H4 (cell line): ENCODE data around the gene SGIP1. TPM values are rescaled to one million over a fixed set of nuclear protein-coding genes. Genes with fewer than 3 reads are reported as not detected.
A peak's percentile ranks its signal among the peaks of the same experiment; 100 is the strongest.

ENCODE experiments used
- DNase-seq: peaks from one replicate; pipeline ENCODE4 v3.0.0-alpha.2; 2015; ENCODE audit warnings: low spot score
- total RNA-seq: library from RNA; depleted of rRNA; stranded (reverse); fragments of >200 nt; shearing (Covaris generic); gene quantifications from 2 replicates; pipeline ENCODE4 v1.2.3, GENCODE V29; 2014

The SGIP1 gene
- total RNA-seq, 1 experiment from 2014 or later: 1.1 TPM

DNA sequence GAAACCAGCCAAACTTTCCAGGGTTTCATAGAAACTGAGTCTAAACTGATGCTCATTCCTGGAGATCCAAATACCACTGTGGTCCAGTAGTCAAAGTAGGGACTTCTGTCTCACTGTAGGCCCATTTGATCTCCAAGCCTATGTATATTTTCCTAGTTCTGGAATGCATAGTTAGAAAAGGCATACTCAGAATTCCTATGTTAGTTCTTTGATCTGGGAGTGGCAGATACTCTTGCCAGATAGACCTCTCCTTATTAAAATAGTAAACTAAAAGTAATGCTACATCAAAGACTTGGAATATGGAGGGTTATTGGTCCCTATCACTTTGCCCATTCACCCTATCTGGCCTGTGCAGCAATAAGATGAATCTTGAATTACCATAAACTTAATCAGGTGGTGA is 10.4 kb upstream of the SGIP1 start:
- no peak for DNase-seq

DNA sequence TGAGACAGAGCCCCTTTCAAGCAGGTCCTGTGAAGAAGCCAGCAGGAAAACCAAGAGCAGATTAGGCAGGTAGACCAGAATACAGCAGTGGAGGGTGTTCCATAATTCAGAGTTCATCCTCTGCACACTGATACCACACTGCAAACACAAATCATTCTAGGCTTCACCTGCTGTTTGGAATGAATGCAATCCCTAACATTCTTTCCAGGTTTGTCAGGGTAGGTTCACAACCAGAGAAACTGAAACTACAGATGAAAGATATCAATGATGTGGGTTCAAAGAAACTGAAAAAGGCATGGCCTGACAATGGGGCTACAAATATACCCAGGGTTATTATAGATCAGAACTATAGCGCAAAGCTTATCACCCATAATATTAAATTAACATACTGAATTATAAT is 8.9 kb upstream of the SGIP1 start:
- no peak for DNase-seq

DNA sequence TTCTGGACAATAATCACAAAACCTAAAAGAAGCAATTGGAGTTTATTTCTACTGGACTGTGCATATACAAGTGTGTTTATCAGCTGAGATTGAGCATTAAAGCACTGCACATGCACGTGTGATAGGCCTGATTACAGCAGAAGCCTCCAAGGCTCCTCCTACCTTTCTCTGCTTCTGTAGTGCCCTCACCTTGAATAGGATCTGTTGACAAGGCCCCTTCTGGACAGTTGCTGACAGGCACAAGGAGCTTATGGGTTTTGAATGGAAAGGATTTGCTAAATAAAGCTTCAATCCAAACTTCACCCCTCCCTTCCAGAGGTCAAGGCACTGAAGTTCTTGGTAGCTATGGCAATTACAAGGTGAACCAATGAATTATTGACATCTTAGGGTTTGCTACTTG is 7.9 kb upstream of the SGIP1 start:
- no peak for DNase-seq

- DNase-seq: no peak
Observed at GRCh38 chr1:66526991-66527390, 7.0 kb upstream of the SGIP1 start.

DNA sequence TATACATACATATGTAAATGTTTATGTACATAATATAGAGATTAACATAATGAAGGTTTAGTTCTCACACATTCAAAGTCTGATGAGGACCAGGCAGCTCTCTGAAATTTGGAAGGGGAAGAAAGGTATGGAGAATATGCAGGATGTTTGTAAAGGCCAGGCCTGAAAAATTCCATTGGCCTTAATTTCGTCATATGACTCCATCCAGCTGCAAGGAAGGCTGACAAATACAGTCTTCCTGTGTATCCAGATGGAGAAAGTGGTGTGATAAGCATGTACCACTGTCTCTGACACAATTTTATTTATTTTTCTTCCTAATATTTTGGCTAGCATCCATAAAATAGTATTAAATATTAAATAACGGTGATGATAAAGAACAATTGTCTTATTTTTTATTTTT is 6.3 kb upstream of the SGIP1 start:
- DNase-seq: no peak

- no peak for DNase-seq
Observed at GRCh38 chr1:66528580-66528979, 5.4 kb upstream of the SGIP1 start.

- DNase-seq: no peak
Observed at GRCh38 chr1:66532214-66532613, 1.7 kb upstream of the SGIP1 start.

- DNase-seq: no peak
Observed at GRCh38 chr1:66532798-66533783, 862 bp upstream of the SGIP1 start.

DNA sequence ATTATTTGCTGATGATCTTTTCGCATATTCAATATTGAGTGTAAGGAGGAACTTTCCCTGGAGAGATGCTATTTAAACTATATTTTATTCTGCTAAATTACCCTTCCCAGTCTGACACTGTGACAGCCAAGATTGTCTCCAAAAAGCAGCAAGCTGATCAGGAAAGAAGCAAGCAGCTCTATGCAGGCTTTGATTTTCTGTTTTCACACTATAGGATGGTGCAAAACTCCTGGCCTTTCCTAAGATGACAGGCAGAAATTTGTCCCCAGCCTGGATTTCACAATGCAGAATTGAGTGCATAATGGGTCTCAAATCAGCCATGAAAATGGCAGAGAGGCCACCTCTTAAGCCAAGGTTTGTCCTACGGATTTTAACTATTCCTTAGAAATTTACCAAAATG is 1.1 kb downstream of the SGIP1 start:
- no peak for DNase-seq

DNA sequence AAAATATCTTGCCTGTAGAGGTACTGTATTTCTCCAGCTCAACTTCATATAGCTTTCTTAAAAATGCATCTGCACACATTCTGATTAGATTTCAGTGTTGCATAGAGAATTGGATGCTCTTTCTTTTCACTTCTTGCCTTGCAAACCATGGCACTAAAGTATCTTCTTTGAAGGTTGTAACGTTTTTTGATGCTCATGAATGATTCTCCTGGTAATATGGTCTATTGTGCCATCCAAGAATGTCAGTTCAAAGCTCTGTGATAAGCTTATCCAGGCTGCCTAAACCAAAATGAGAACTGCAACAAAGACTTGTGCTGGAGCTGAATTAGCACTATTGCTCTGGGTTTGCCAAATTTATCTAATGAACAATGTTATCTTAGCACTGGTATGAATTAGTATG is 1.9 kb downstream of the SGIP1 start:
- no peak for DNase-seq

DNA sequence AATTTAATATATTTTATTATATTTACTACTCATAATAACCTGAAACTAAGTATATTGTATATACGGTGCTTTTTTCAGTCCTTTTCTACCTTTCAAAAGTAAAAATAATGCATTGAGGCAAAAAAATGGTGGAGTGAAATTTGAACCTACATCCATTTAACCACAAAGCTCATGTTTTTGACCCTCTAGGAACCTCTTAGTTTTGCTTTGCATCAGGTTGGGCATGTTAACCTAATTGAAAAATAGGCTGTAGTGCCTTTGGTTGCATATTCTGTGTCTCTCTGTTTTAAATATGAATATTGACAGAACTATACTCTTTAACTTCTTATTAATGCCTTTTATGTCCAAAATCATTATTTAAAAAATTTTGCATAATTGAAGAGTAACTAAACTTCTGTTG is 3.8 kb downstream of the SGIP1 start:
- no peak for DNase-seq

GRCh38 chr1:66539491-66539890 is 5.5 kb downstream of the SGIP1 start:
- DNase-seq: no peak

DNA sequence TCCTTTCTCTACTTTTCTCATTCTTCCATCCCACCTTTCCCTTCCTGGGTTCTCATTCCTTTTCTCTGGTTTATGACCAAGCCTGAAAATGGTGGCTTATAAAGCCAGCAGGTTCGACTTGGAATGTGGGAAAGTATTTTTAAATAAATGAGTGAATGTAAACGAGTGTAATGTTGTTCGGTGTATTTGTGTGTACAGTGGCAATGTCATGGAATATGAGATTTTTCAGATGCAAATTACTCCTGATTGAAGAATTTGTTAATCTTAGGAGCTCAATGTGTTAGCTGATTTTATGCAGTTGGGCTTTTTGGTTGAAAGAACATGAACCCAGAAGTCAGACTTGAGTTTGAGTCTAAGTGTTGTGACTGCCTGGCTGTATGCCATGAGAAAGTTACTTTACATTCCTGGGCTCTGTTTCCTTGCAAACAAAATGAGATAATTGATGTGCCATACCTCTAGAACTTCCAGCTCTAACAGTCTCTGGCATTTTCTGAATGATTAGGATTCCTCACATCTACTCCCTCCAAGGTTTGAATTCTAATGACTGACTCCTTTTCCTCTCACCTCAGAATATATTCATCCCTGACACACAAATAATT is 6.6 kb downstream of the SGIP1 start:
- no peak for DNase-seq

DNA sequence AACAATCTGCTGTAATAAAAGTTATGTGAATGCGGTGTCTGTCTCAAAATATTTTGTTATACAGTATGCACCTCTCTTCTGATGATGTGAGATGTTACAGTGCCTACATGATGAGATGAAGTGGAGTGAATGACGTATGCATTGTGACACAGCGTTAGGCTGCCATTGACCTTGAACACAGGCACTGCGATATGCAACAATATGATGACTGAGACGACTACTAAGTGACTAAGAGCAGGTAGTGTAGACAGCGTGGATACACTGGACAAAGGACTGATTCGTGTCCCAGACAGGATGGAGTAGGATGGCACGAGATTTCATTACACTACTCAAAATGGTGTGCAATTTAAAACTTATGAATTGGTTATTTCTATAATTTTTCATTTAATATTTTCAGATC is 8.4 kb downstream of the SGIP1 start:
- DNase-seq: no peak

GRCh38 chr1:66542811-66543767 is 9.1 kb downstream of the SGIP1 start:
- peak; percentile 83 for DNase-seq

GRCh38 chr1:66546047-66546810 is 12.3 kb downstream of the SGIP1 start:
- no peak for DNase-seq

GRCh38 chr1:66549017-66549416 is 15.1 kb downstream of the SGIP1 start:
- DNase-seq: no peak

DNA sequence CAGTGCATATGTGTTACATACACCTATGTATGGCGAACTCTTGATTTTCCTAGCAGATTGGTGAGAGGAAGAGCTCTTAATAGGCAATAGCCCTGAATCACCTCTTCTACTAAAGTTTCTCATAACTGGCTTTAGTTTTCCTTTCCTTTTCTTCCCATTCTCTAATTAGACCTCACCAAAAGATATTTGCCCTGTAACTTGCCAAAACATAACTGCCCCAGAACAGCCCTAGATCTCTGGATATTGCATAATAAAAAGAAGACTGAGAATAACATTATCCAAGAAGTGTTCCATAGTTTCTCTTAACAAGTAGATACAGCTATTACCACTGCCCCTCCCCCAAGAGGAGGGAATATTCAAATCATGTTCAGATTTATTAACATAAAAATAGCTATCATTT is 16.3 kb downstream of the SGIP1 start:
- DNase-seq: no peak

GRCh38 chr1:66552287-66552686 is 18.3 kb downstream of the SGIP1 start:
- no peak for DNase-seq

DNA sequence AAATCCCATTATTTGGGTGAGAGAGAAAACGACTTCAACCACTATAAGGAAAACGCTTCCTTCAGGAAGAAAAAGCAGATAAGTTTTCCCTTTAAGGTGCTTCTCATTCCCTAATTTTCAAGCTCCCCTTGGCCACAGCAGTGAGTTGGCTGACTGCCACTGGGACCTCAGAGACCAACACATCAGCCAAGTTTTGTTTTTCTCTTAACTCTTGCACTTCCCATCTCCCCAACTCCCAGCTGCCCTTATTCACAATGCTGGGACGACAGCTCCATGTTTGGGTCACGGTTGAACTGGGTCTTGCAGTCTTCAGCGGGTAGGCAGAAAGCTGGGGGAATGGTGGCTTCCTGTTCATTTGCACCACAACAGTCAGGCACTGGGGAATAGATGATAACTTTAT is 18.9 kb downstream of the SGIP1 start:
- no peak for DNase-seq

GRCh38 chr1:66553846-66554245 is 19.9 kb downstream of the SGIP1 start:
- DNase-seq: no peak
